Upper lobe of left lung (tissue), 6 donors: ENCODE data around the gene ULK1. TPM values are rescaled to one million over a fixed set of nuclear protein-coding genes. Genes with fewer than 3 reads are reported as not detected.

ENCODE experiments used
- ATAC-seq, 2 donors: fragments of 200-7000 bp; cut with Tn5 transposase; one replicate each; pipeline ENCODE4 v1.9.1; 2022; ENCODE audit warnings: mild to moderate bottlenecking in 2 of 2, moderate library complexity in 2 of 2; ENCODE audit not compliant: low FRiP score in 2 of 2
- DNase-seq, 2 donors: peaks; one replicate each; pipeline ENCODE4 v3.0.0-alpha.2; 2019 to 2020
- H3K27ac ChIP-seq, 4 donors: fragments of 200-600 bp; sonication (generic); one replicate each; pipeline ENCODE4 v1.5.1; 2016 to 2019
- H3K27me3 ChIP-seq, 4 donors: fragments of 200-600 bp; sonication (generic); one replicate each; pipeline ENCODE4 v1.5.1; 2017 to 2019
- H3K36me3 ChIP-seq, 4 donors: fragments of 200-600 bp; sonication (generic); one replicate each; pipeline ENCODE4 v1.5.1; 2016 to 2019
- H3K4me1 ChIP-seq, 4 donors: fragments of 200-600 bp; sonication (generic); one replicate each; pipeline ENCODE4 v1.5.1; 2018 to 2019
- H3K4me3 ChIP-seq, 4 donors: fragments of 200-600 bp; sonication (generic); one replicate each; pipeline ENCODE4 v1.5.1; 2017 to 2019; ENCODE audit warnings: mild to moderate bottlenecking in 2 of 4, moderate library complexity in 1 of 4
- H3K9me3 ChIP-seq, 4 donors: fragments of 200-600 bp; sonication (generic); one replicate each; pipeline ENCODE4 v1.5.1; 2018 to 2019
- EP300 ChIP-seq, 4 donors: sonication (generic); formaldehyde crosslinking; IDR thresholded peaks; one replicate each; pipeline ENCODE4 v1.5.1; 2017; ENCODE audit warnings: antibody characterized with exemption in 4 of 4, control low read depth in 2 of 4
- POLR2A ChIP-seq, 4 donors: fragments of 450-650 bp; IDR thresholded peaks; one replicate each; pipeline ENCODE4 v1.5.1; 2016 to 2017; ENCODE audit warnings: antibody characterized with exemption in 4 of 4, mild to moderate bottlenecking in 2 of 4
- POLR2AphosphoS5 ChIP-seq, 2 donors: sonication (generic); formaldehyde crosslinking; IDR thresholded peaks; one replicate each; pipeline ENCODE4 v1.5.1; 2017; ENCODE audit warnings: antibody characterized with exemption in 2 of 2
- WGBS, 2 donors: methylation state at CpG; one replicate each; pipeline ENCODE4 v1.1.5; 2017 to 2018; 5-methylcytosine and 5-hydroxymethylcytosine counted together
- total RNA-seq, 6 donors: library from RNA; depleted of rRNA in 4 of 6; stranded (reverse); fragments of >200 nt in 4 of 6; gene quantifications; one replicate each; pipeline versions ENCODE4 v1.1.0 to v1.2.1, GENCODE V29; 2016 to 2021
- TF ChIP-seq, protein P1 (sequence below), 6 experiments: fragments of 450-650 bp in 4 of 6; fragments of 200-600 bp in 2 of 6; sonication (generic) in 2 of 6; IDR thresholded peaks; one replicate each; pipeline ENCODE4 v1.5.1; 2016 to 2019; ENCODE audit warnings: antibody characterized with exemption in 6 of 6
- donor health status: DM: no; HTN: no; CAD: no; lungs with moderate emphysema.
- donor health status: DM: no; HTN: yes; CAD: no; lungs with severe emphysema.

The ULK1 gene
- total RNA-seq, 6 donors from 2014 or later, result 6.8 to 93.2 (median 40.7) TPM

DNA sequence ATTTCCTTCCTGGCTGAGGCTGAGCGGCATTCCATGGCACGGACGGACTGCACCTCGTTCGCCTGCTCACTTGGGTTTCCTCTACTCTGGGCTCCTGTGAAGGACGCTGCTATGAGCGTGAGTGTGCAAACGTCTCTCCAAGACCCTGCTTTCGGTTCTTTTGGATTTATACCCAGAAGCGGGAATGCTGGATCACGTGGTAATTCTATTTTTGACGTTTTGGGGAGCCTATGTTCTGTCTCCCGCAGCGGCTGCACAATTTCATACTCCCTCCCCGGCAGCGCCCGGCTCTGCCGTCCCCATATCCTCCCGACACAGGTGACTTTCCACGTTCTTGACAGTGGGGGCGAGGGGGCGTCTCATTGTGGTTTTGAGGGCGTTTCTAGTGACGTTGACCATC is 45.7 kb upstream of the ULK1 start:
- DNase-seq, result no peak
- H3K9me3 ChIP-seq, result no peaks in the 10 kb centered on the region
- H3K4me3 ChIP-seq, result no peak overlapping the region
- WGBS, 2 donors, result 83 to 84% methylated on average over 23 to 24 of the region's 24 CpGs
- no peak overlapping the region for H3K27ac ChIP-seq
- H3K27me3 ChIP-seq, result no peaks in the 10 kb centered on the region
- peaks cover 0 to 7% (median 0%) of the 10 kb centered on the region in 4 donors for H3K4me1 ChIP-seq
- no peaks in the 10 kb centered on the region for H3K36me3 ChIP-seq
- TF ChIP-seq, protein P1, sequence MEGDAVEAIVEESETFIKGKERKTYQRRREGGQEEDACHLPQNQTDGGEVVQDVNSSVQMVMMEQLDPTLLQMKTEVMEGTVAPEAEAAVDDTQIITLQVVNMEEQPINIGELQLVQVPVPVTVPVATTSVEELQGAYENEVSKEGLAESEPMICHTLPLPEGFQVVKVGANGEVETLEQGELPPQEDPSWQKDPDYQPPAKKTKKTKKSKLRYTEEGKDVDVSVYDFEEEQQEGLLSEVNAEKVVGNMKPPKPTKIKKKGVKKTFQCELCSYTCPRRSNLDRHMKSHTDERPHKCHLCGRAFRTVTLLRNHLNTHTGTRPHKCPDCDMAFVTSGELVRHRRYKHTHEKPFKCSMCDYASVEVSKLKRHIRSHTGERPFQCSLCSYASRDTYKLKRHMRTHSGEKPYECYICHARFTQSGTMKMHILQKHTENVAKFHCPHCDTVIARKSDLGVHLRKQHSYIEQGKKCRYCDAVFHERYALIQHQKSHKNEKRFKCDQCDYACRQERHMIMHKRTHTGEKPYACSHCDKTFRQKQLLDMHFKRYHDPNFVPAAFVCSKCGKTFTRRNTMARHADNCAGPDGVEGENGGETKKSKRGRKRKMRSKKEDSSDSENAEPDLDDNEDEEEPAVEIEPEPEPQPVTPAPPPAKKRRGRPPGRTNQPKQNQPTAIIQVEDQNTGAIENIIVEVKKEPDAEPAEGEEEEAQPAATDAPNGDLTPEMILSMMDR (IDR thresholded peaks at IDR 0.05), result no peak
- TF ChIP-seq EP300 (IDR thresholded peaks at IDR 0.05) (no peak), POLR2A (IDR thresholded peaks at IDR 0.05) (no peak), POLR2AphosphoS5 (IDR thresholded peaks at IDR 0.05) (no peak)
- ATAC-seq, result no peak

GRCh38 chr12:131849700-131850553 is 44.5 kb upstream of the ULK1 start:
- no peak overlapping the region for H3K27ac ChIP-seq

GRCh38 chr12:131850856-131851559 is 43.4 kb upstream of the ULK1 start:
- no peak overlapping the region for H3K27ac ChIP-seq
- peak; percentile 76 to 79 for DNase-seq
- H3K4me3 ChIP-seq, result no peak overlapping the region
- no peak for ATAC-seq
- peaks cover 0 to 6% (median 0%) of the 10 kb centered on the region in 4 donors for H3K27me3 ChIP-seq
- H3K36me3 ChIP-seq, result no peaks in the 10 kb centered on the region
- H3K9me3 ChIP-seq, result no peaks in the 10 kb centered on the region
- WGBS, 2 donors, result 64 to 69% methylated on average over 11 to 33 of the region's 41 CpGs
- H3K4me1 ChIP-seq, result peaks cover 0 to 11% (median 0%) of the 10 kb centered on the region in 4 donors
- TF ChIP-seq, protein P1 (IDR thresholded peaks at IDR 0.05), result peak; percentile 36 to 95 (median 82)
- TF ChIP-seq POLR2A (IDR thresholded peaks at IDR 0.05), result no peak

More at GRCh38 chr12:131849700-131850553, 44.5 kb upstream of the ULK1 start:
- Histone ChIP-seq H3K9me3 (no peaks in the 10 kb centered on the region), H3K36me3 (no peaks in the 10 kb centered on the region), H3K4me3 (no peak overlapping the region), H3K27me3 (no peaks in the 10 kb centered on the region), H3K4me1 (peaks cover 0 to 7% (median 0%) of the 10 kb centered on the region in 4 donors)
- TF ChIP-seq, protein P1 (IDR thresholded peaks at IDR 0.05), result no peak
- no peak for TF ChIP-seq POLR2A (IDR thresholded peaks at IDR 0.05)
- TF ChIP-seq EP300 (IDR thresholded peaks at IDR 0.05), result no peak
- no peak for TF ChIP-seq POLR2AphosphoS5 (IDR thresholded peaks at IDR 0.05)
- ATAC-seq, result no peak
- WGBS, 2 donors, result 86 to 89% methylated on average over 25 to 44 of the region's 47 CpGs
- DNase-seq, result no peak

GRCh38 chr12:131851741-131852550 is 42.5 kb upstream of the ULK1 start:
- Histone ChIP-seq H3K4me3 (no peak overlapping the region), H3K27ac (no peak overlapping the region), H3K36me3 (no peaks in the 10 kb centered on the region), H3K4me1 (peaks cover 0 to 11% (median 0%) of the 10 kb centered on the region in 4 donors), H3K9me3 (no peaks in the 10 kb centered on the region), H3K27me3 (peaks cover 0 to 6% (median 0%) of the 10 kb centered on the region in 4 donors)
- ATAC-seq (peak in 1 of 2 donors; percentile 2), DNase-seq (peak in 1 of 2 donors; percentile 83)
- TF ChIP-seq EP300 (IDR thresholded peaks at IDR 0.05), result no peak
- no peak for TF ChIP-seq POLR2AphosphoS5 (IDR thresholded peaks at IDR 0.05)
- TF ChIP-seq, protein P1 (IDR thresholded peaks at IDR 0.05), result no peak
- TF ChIP-seq POLR2A (IDR thresholded peaks at IDR 0.05), result no peak
- WGBS, 2 donors, result 80 to 82% methylated on average over 1 to 30 of the region's 37 CpGs
